Activated CD4-positive, alpha-beta T cell treated with anti-CD3 and anti-CD28 coated beads for 36 hours (primary cell): ENCODE measurements around the gene IQCK. TPM values are rescaled to one million over a fixed set of nuclear protein-coding genes. Genes with fewer than 3 reads are reported as not detected.

Experiments used
- ATAC-seq: fragments of 200-7000 bp; cut with Tn5 transposase; one replicate; pipeline ENCODE4 v1.10.0; 2021; ENCODE audit warnings: mild to moderate bottlenecking, moderate library complexity
- CTCF ChIA-PET: fragments of 350-600 bp; sonication (Branson Sonifier 250); formaldehyde crosslinking; loops from one replicate; lab custom pipeline; 2021; ENCODE audit warnings: antibody characterized with exemption; lab: Charles Lee
- POLR2A ChIA-PET: fragments of 350-600 bp; sonication (Branson Sonifier 250); formaldehyde crosslinking; loops from one replicate; lab custom pipeline; 2021; ENCODE audit warnings: antibody characterized with exemption, inconsistent platforms; lab: Charles Lee
- DNase-seq: peaks from one replicate; pipeline ENCODE4 v3.0.0-alpha.2; 2020
- H3K27ac Mint-ChIP-seq: one replicate; pipeline ENCODE4 v1.8.0; 2021; ENCODE audit warnings: mixed read lengths
- H3K27me3 Mint-ChIP-seq: one replicate; pipeline ENCODE4 v1.8.0; 2021; ENCODE audit warnings: mixed read lengths
- H3K36me3 Mint-ChIP-seq: one replicate; pipeline ENCODE4 v1.8.0; 2021; ENCODE audit warnings: low read depth, mixed read lengths
- H3K4me1 Mint-ChIP-seq: one replicate; pipeline ENCODE4 v1.8.0; 2021; ENCODE audit warnings: mixed read lengths
- H3K4me3 Mint-ChIP-seq: one replicate; pipeline ENCODE4 v1.8.0; 2021; ENCODE audit warnings: mild to moderate bottlenecking, moderate library complexity, mixed read lengths
- H3K9me3 Mint-ChIP-seq: one replicate; pipeline ENCODE4 v1.8.0; 2021; ENCODE audit warnings: low read depth, mixed read lengths
- intact Hi-C, 2 experiments: fragments of 100-400 bp; cut with DNase I in 1 of 2; cut with micrococcal nuclease in 1 of 2; formaldehyde crosslinking; loops; one replicate each; pipeline versions ENCODE4 v1.14.2 to v1.15.1; 2022 to 2024; cut with DNase I, micrococcal nuclease
- total RNA-seq, 2 experiments: library from RNA; stranded (reverse); gene quantifications; one replicate each; pipeline ENCODE4 v1.2.3, GENCODE V29; 2021

IQCK gene
- total RNA-seq, 2 experiments from 2014 or later: 2.7 to 3.5 TPM

- Mint-ChIP-seq H3K9me3 (no peaks in the 10 kb centered on the region), H3K27me3 (no peaks in the 10 kb centered on the region), H3K4me1 (no peaks in the 10 kb centered on the region), H3K27ac (no peak overlapping the region), H3K4me3 (no peak overlapping the region), H3K36me3 (no peaks in the 10 kb centered on the region)
- ChIA-PET POLR2A (no interaction called here), CTCF (no interaction called here)
- ATAC-seq: no peak
- no peak for DNase-seq
- intact Hi-C loops: no loop called here
These were observed 140.4 kb downstream of the IQCK start for GRCh38 chr16:19858340-19859018.

- CTCF ChIA-PET: no interaction called here
- H3K36me3 Mint-ChIP-seq: no peaks in the 10 kb centered on the region
- DNase-seq (no peak), ATAC-seq (no peak)
- H3K4me3 Mint-ChIP-seq: no peak overlapping the region
- H3K4me1 Mint-ChIP-seq: no peaks in the 10 kb centered on the region
- H3K27me3 Mint-ChIP-seq: no peaks in the 10 kb centered on the region
- intact Hi-C loops: no loop called here
- POLR2A ChIA-PET: no interaction called here
- H3K9me3 Mint-ChIP-seq: no peaks in the 10 kb centered on the region
- H3K27ac Mint-ChIP-seq: no peak overlapping the region
These were observed 141.1 kb downstream of the IQCK start for GRCh38 chr16:19859166-19859565.

- Mint-ChIP-seq H3K36me3 (no peaks in the 10 kb centered on the region), H3K4me1 (no peaks in the 10 kb centered on the region), H3K27ac (no peak overlapping the region), H3K9me3 (no peaks in the 10 kb centered on the region), H3K27me3 (no peaks in the 10 kb centered on the region), H3K4me3 (no peak overlapping the region)
- no peak for ATAC-seq
- CTCF ChIA-PET: no interaction called here
- intact Hi-C loops: no loop called here
- POLR2A ChIA-PET: no interaction called here
- no peak for DNase-seq
These were observed 141.5 kb downstream of the IQCK start for GRCh38 chr16:19859603-19860002.

GRCh38 chr16:19860166-19861041 is 142.3 kb downstream of the IQCK start:
- CTCF ChIA-PET: no interaction called here
- Mint-ChIP-seq H3K36me3 (no peaks in the 10 kb centered on the region), H3K4me3 (no peak overlapping the region), H3K27ac (no peak overlapping the region), H3K9me3 (no peaks in the 10 kb centered on the region), H3K27me3 (no peaks in the 10 kb centered on the region), H3K4me1 (no peaks in the 10 kb centered on the region)
- POLR2A ChIA-PET: no interaction called here
- intact Hi-C loops: no loop called here
- ATAC-seq (no peak), DNase-seq (no peak)

- no peaks in the 10 kb centered on the region for H3K9me3 Mint-ChIP-seq
- no peak overlapping the region for H3K4me3 Mint-ChIP-seq
- H3K36me3 Mint-ChIP-seq: no peaks in the 10 kb centered on the region
- H3K4me1 Mint-ChIP-seq: no peaks in the 10 kb centered on the region
- DNase-seq: no peak
- no peak overlapping the region for H3K27ac Mint-ChIP-seq
- ChIA-PET POLR2A (no interaction called here), CTCF (no interaction called here)
- intact Hi-C loops: no loop called here
- no peak for ATAC-seq
- H3K27me3 Mint-ChIP-seq: no peaks in the 10 kb centered on the region
These were observed 143.1 kb downstream of the IQCK start for GRCh38 chr16:19861133-19861532.

GRCh38 chr16:19861811-19862327 is 143.8 kb downstream of the IQCK start:
- ChIA-PET CTCF (interaction anchor here (1.6 kb wide), 1 partner anchor 9 kb away, joined by 4 read pairs; no protein-coding TSS in a partner anchor), POLR2A (no interaction called here)
- Mint-ChIP-seq H3K4me1 (no peaks in the 10 kb centered on the region), H3K27ac (no peak overlapping the region), H3K27me3 (no peaks in the 10 kb centered on the region), H3K9me3 (no peaks in the 10 kb centered on the region), H3K4me3 (no peak overlapping the region), H3K36me3 (no peaks in the 10 kb centered on the region)
- ATAC-seq: no peak
- no peak for DNase-seq
- intact Hi-C loops: no loop called here

- CTCF ChIA-PET: interaction anchor here (1.2 kb wide), 1 partner anchor 43 kb away, joined by 3 read pairs; no protein-coding TSS in a partner anchor
- Mint-ChIP-seq H3K9me3 (no peaks in the 10 kb centered on the region), H3K4me1 (no peaks in the 10 kb centered on the region), H3K36me3 (no peaks in the 10 kb centered on the region), H3K4me3 (no peak overlapping the region), H3K27ac (no peak overlapping the region), H3K27me3 (no peaks in the 10 kb centered on the region)
- ATAC-seq: no peak
- POLR2A ChIA-PET: no interaction called here
- intact Hi-C loops: no loop called here
- DNase-seq: no peak
These were observed 145.9 kb downstream of the IQCK start for GRCh38 chr16:19863990-19864389.

- no peaks in the 10 kb centered on the region for H3K27me3 Mint-ChIP-seq
- H3K9me3 Mint-ChIP-seq: no peaks in the 10 kb centered on the region
- ChIA-PET CTCF (interaction anchor here (1.2 kb wide), 1 partner anchor 43 kb away, joined by 3 read pairs; no protein-coding TSS in a partner anchor), POLR2A (no interaction called here)
- ATAC-seq (no peak), DNase-seq (no peak)
- H3K4me3 Mint-ChIP-seq: no peak overlapping the region
- intact Hi-C loops: no loop called here
- H3K4me1 Mint-ChIP-seq: no peaks in the 10 kb centered on the region
- H3K36me3 Mint-ChIP-seq: no peaks in the 10 kb centered on the region
- no peak overlapping the region for H3K27ac Mint-ChIP-seq
These were observed 146.5 kb downstream of the IQCK start for GRCh38 chr16:19864566-19864965.

- POLR2A ChIA-PET: no interaction called here
- H3K4me1 Mint-ChIP-seq: no peaks in the 10 kb centered on the region
- H3K27ac Mint-ChIP-seq: no peak overlapping the region
- H3K27me3 Mint-ChIP-seq: no peaks in the 10 kb centered on the region
- intact Hi-C loops: no loop called here
- CTCF ChIA-PET: interaction anchor here (0.6 to 0.8 kb wide), 2 partner anchors 21 to 1992 kb away, joined by 3 to 4 read pairs; no protein-coding TSS in a partner anchor
- DNase-seq: no peak
- H3K9me3 Mint-ChIP-seq: no peaks in the 10 kb centered on the region
- no peaks in the 10 kb centered on the region for H3K36me3 Mint-ChIP-seq
- ATAC-seq: no peak
- H3K4me3 Mint-ChIP-seq: no peak overlapping the region
These were observed 150.3 kb downstream of the IQCK start for GRCh38 chr16:19868421-19868820.

- intact Hi-C loops: no loop called here
- H3K4me3 Mint-ChIP-seq: no peak overlapping the region
- no peaks in the 10 kb centered on the region for H3K9me3 Mint-ChIP-seq
- ChIA-PET POLR2A (no interaction called here), CTCF (no interaction called here)
- H3K27me3 Mint-ChIP-seq: no peaks in the 10 kb centered on the region
- DNase-seq: no peak
- H3K36me3 Mint-ChIP-seq: no peaks in the 10 kb centered on the region
- no peaks in the 10 kb centered on the region for H3K4me1 Mint-ChIP-seq
- no peak overlapping the region for H3K27ac Mint-ChIP-seq
- no peak for ATAC-seq
These were observed 153.7 kb downstream of the IQCK start for GRCh38 chr16:19871721-19872120.

GRCh38 chr16:19872179-19872863 is 154.2 kb downstream of the IQCK start:
- intact Hi-C loops: no loop called here

More at GRCh38 chr16:19872179-19872863, 154.2 kb downstream of the IQCK start:
- no peaks in the 10 kb centered on the region for H3K36me3 Mint-ChIP-seq
- H3K9me3 Mint-ChIP-seq: no peaks in the 10 kb centered on the region
- ChIA-PET POLR2A (no interaction called here), CTCF (no interaction called here)
- H3K27ac Mint-ChIP-seq: no peak overlapping the region
- H3K4me1 Mint-ChIP-seq: no peaks in the 10 kb centered on the region
- no peak overlapping the region for H3K4me3 Mint-ChIP-seq
- no peak for DNase-seq
- no peaks in the 10 kb centered on the region for H3K27me3 Mint-ChIP-seq
- ATAC-seq: no peak
